Stimulated activated CD8-positive, alpha-beta memory T cell treated with anti-CD3 and anti-CD28 coated beads, Interleukin-12 subunit alpha, Interleukin-12 subunit beta, amount 100 ng/mL, for 1 hour (primary cell): ENCODE measurements around the gene RPL13.

Experiments
- DNase-seq: peaks from one replicate; pipeline ENCODE4 v3.0.0-alpha.2; 2020; ENCODE audit warnings: low read depth

Gene RPL13

DNA sequence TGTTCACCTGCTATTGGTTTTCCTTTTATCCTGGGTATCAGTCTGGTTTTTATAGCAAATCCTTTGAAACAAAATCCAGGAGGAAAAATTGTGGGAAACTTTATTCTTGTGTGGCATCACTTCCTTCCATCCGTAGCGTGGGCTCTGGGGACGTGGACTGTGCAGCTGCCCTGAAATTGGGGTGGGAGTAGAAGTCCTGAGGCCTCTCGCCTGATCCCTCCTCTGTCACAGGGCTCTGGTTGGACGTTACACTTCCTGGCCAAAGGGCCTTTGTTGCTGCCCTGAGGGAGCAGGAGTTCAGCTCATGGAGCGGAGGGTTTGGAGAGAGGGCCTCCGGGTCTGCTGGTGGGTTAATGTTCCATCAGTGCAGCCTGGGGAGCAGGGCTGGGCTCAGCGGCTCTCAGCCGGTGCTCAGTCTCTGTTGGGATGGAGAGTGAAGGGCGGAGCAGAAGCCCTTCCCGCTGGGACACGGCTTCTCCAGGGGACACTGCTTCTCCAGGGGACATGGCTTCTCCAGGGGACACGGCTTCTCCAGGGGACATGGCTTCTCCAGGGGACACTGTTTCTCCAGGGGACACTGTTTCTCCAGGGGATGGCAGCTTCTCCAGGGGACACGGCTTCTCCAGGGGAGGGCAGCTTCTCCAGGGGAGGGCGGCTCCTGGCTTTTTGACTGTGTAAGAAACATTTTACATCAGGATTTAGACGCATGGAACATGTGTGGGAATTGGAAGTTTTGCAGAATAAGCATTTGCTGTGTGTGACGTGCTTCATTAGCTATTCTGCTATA lies 15.2 kb upstream of the RPL13 start:
- DNase-seq = no peak

GRCh38 chr16:89545831-89546574 lies 14.5 kb upstream of the RPL13 start:
- DNase-seq = no peak

DNA sequence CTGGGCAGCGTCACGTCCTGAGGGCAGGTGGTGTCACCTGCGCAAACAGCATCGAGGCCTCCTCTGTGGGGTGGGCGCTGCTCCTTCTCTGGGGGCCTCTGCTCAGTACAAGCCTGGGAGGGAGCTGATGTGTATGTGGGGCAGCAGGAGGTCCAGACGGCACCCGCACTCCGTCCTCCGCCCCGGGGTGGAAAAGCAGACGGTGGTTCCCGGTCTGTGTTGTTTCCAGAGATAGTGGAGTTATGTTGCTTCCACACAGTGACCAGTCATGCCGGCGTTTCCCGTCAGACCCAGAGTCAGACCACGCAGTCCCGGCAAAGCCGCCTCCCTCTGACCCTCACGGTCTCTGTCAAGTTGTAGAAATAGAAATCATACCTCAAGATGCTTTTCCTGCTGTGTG lies 13.7 kb upstream of the RPL13 start:
- DNase-seq = no peak

DNA sequence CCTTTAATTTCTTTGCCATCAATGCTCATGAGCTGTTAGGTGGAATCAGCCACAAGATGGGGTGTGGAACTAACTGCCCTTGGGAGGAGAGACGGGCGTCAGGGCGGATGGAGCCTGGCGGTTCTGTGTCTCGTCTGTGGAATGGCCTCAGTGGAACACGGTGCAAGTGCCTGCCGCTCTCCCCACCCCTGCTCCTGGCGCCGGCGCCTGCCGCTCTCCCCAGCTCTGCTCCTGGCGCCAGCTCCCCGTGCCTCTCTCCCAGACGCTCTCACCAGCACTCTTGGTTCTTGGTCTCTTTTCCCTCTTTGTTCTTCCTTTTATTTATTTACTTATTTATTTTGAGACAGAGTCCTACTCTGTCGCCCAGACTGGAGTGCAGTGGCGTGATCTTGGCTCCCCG lies 13.2 kb upstream of the RPL13 start:
- DNase-seq = no peak

GRCh38 chr16:89547860-89548259 lies 12.6 kb upstream of the RPL13 start:
- no peak for DNase-seq

DNA sequence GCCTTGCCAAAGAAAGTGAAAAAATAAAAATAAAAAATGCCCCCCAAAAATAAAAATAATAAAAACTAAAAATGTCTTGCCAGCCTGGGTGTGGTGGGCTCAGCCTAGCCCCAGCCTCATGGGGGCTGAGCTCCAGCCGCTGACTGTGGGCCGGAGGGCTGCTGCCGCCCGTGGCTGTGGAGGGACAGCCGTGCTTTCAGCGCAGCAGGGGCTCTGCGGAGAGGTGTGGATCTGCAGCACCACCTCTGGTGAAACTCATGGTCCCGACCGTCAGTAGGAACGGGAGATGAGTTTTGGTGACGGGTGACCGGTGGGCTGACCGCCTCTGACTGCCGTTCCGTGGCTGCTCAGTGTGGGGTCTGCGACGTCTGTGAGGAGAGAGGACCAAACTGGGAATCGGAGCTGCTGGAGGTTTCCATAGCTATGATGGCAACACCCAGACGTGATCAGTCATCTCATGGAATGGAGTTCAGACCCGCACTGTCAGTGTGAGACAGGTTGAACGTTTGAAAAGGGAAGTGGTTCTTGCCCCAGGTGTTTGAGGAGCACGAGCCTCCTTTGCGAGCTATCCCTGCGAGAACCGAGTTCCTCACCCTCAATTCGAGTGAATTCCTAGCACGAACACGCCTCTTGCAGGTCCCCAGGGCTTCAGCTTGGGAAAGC lies 12.0 kb upstream of the RPL13 start:
- no peak for DNase-seq

DNA sequence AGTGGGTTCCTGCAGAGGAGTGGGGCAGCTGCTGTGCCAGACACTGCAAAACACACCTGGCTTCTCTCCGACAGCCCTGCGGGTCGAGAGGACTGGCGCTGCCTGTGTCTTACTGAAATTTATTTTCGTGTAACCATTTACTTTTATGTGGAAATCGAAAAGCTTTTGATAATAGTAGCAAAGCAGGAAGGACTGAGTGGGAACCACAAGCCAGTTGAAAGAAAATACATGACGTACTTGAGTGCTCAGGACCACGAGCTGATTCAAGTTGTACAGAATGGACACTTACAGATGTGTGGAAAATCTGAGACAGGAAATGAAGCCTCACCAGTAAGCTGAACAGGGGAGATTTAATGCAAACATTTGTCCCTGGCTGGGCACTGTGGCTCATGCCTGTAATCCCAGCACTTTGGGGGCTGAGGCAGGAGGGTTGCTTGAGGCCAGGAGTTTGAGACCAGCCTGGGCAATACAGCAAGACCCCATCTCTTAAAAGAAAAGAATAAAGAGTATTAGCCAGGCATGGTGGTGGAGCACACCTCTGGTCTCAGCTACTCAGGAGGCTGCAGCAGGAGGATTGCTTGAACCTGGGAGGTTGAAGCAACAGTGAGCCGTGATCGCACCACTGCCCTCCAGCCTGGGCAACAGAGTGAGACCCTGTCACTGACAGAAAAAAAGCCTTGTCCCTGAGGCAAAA lies 11.3 kb upstream of the RPL13 start:
- no peak for DNase-seq

GRCh38 chr16:89550421-89551007 lies 10.0 kb upstream of the RPL13 start:
- no peak for DNase-seq

DNA sequence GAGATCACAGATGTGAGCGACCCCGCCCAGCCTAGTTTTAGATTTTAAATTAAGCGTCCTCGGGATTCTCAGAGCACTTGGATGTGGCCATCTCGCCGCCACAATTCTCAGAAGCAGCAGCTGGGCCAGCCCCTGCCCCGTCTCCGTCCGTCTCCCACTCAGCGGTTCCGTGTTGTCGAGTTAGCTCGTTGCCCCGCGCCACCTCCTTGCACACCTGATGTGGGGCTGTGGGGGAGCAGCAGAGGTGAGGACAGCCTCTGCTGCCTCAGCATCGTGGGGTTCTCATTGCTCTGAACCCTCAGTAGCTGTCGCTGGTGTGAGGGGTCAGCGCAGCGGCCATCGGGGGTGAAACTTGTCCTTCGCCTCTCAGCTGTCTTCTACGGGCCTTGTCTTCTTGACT lies 8.2 kb upstream of the RPL13 start:
- no peak for DNase-seq

DNA sequence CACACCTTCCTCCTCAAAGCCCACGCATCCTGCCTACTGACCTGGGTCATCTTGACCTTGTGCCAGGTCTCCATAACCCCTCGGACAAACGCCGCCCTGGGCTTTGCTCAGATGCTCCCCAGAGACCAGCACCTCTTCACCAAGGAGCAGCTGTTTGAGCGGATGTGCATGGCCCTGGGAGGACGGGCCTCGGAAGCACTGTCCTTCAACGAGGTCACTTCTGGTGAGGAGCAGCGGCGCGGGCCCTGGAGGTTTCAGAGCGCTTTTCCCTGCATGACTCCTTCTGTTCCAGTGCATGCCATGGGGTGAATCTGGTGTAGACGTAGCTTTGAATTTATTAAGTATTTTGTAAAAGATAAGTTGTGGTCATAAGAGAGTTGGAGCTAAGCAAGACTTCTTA lies 7.6 kb upstream of the RPL13 start:
- no peak for DNase-seq

DNA sequence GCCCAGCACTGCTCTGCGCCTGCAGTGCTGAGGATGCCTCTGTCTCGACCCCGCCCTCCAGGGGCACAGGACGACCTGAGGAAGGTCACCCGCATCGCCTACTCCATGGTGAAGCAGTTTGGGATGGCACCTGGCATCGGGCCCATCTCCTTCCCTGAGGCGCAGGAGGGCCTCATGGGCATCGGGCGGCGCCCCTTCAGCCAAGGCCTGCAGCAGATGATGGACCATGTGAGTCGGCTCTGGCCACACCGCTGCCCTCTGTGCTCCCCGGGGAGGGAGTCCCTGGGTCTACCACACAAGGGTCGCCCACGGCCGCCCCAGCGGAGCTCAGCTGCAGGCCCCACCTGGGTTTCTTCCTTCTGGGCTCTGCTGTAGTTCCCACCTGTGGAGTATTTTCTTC lies 6.7 kb upstream of the RPL13 start:
- no peak for DNase-seq

- no peak for DNase-seq
Observed at GRCh38 chr16:89554343-89554742, 6.1 kb upstream of the RPL13 start.

GRCh38 chr16:89555265-89555664 lies 5.2 kb upstream of the RPL13 start:
- DNase-seq = no peak

GRCh38 chr16:89555780-89556179 lies 4.7 kb upstream of the RPL13 start:
- no peak for DNase-seq

GRCh38 chr16:89556750-89557689 lies 3.5 kb upstream of the RPL13 start:
- DNase-seq = peak; percentile 56

- DNase-seq = no peak
Observed at GRCh38 chr16:89557690-89558490, 2.6 kb upstream of the RPL13 start.

GRCh38 chr16:89561142-89561883 lies 831 bp downstream of the RPL13 start:
- no peak for DNase-seq

DNA sequence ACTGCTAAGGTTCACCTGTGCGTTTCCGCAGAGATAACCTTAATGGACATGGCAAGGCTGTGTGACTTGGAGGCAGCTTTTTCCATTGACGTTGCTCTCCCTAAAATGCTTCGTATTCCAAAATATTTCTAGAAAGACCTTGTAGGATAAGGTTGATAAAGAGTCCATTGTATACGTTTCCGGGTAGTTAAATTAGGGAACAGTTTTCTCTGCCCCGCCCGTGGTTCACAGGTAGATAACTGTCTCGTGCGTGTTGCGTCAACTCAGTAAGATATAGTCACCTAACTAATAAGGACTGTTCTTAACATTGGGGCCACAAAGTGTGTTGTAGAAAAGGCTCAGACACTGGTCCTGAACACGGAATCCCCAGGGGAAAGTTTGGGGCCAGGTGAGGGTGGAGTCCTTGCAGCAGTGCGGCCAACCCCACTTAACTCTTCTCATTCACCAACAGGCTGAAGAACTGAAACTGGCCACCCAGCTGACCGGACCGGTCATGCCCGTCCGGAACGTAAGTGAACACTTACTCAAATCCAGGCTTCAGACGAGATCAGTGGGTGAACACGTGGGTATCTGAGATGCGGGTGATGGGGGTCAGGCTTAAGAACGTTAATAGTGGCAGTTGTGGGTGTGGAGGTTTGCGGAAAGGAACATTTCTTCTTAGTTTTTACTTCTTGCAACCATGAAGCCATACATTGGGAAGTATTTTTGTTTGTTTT lies 1.6 kb downstream of the RPL13 start:
- no peak for DNase-seq

DNA sequence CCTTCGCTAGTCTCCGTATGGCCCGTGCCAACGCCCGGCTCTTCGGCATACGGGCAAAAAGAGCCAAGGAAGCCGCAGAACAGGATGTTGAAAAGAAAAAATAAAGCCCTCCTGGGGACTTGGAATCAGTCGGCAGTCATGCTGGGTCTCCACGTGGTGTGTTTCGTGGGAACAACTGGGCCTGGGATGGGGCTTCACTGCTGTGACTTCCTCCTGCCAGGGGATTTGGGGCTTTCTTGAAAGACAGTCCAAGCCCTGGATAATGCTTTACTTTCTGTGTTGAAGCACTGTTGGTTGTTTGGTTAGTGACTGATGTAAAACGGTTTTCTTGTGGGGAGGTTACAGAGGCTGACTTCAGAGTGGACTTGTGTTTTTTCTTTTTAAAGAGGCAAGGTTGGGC lies 2.5 kb downstream of the RPL13 start:
- DNase-seq = no peak
